Liver (tissue), 9 donors: ENCODE results near the gene STAM. TPM values are rescaled to one million over a fixed set of nuclear protein-coding genes. Genes with fewer than 3 reads are reported as not detected.

Experiments used
- DNase-seq: peaks from one replicate; pipeline ENCODE4 v3.0.0-alpha.2; 2017; ENCODE audit warnings: low spot score
- H3K27ac ChIP-seq, 2 donors: one replicate each; pipeline ENCODE4 v1.7.0; 2013; ENCODE audit warnings: inconsistent platforms in 2 of 2, low read length in 2 of 2, control low read depth in 1 of 2, low read depth in 1 of 2, mild to moderate bottlenecking in 1 of 2
- H3K27me3 ChIP-seq, 4 donors: one replicate each; pipeline versions ENCODE4 v1.6.1 to v1.7.0; 2013; ENCODE audit warnings: low read length in 3 of 4, inconsistent platforms in 1 of 4, mild to moderate bottlenecking in 1 of 4, moderate library complexity in 1 of 4; ENCODE audit not compliant: control insufficient read depth in 4 of 4, insufficient read depth in 4 of 4
- H3K36me3 ChIP-seq, 4 donors: one replicate each; pipeline versions ENCODE4 v1.6.1 to v1.7.0; 2013; ENCODE audit warnings: low read length in 3 of 4, mild to moderate bottlenecking in 3 of 4, low read depth in 1 of 4, moderate library complexity in 1 of 4; ENCODE audit not compliant: control insufficient read depth in 4 of 4, insufficient read depth in 3 of 4
- H3K4me1 ChIP-seq, 4 donors: one replicate each; pipeline versions ENCODE4 v1.6.1 to v1.7.0; 2013; ENCODE audit warnings: low read length in 3 of 4, mild to moderate bottlenecking in 3 of 4, moderate library complexity in 1 of 4; ENCODE audit not compliant: control insufficient read depth in 4 of 4, insufficient read depth in 4 of 4
- H3K4me3 ChIP-seq, 3 donors: one replicate each; pipeline versions ENCODE4 v1.6.1 to v1.7.0; 2013; ENCODE audit warnings: low read length in 3 of 3, control low read depth in 1 of 3, low read depth in 1 of 3, mild to moderate bottlenecking in 1 of 3
- H3K9ac ChIP-seq, 2 donors: one replicate each; pipeline ENCODE4 v1.7.0; 2013; ENCODE audit warnings: low read length in 2 of 2, mild to moderate bottlenecking in 2 of 2, moderate library complexity in 2 of 2, control low read depth in 1 of 2, low read depth in 1 of 2
- H3K9me3 ChIP-seq, 4 donors: one replicate each; pipeline versions ENCODE4 v1.6.1 to v1.7.0; 2013; ENCODE audit warnings: low read length in 3 of 4; ENCODE audit not compliant: control insufficient read depth in 4 of 4
- CTCF ChIP-seq: fragments of 150-350 bp; IDR thresholded peaks from 2 replicates; pipeline ENCODE4 v1.5.1; 2017; ENCODE audit warnings: improper control_type of control experiment, low read depth, low read length; ENCODE audit not compliant: missing input control
- EGR1 ChIP-seq, 2 donors: IDR thresholded peaks; 2 replicates each; pipeline ENCODE4 v1.6.1; 2016 to 2018; ENCODE audit warnings: antibody characterized with exemption in 2 of 2, low read depth in 2 of 2
- FOXA1 ChIP-seq: IDR thresholded peaks from 2 replicates; pipeline ENCODE4 v1.6.1; 2016; ENCODE audit warnings: antibody characterized with exemption
- JUND ChIP-seq, 2 donors: IDR thresholded peaks; 2 replicates each; pipeline ENCODE4 v1.6.1; 2016; ENCODE audit warnings: antibody characterized with exemption in 2 of 2
- MAX ChIP-seq: IDR thresholded peaks from 2 replicates; pipeline ENCODE4 v1.6.1; 2016; ENCODE audit warnings: antibody characterized with exemption
- NR2F2 ChIP-seq: IDR thresholded peaks from 2 replicates; pipeline ENCODE4 v1.6.1; 2016; ENCODE audit warnings: antibody characterized with exemption
- RAD21 ChIP-seq, 2 donors: IDR thresholded peaks; 2 replicates each; pipeline ENCODE4 v1.6.1; 2016; ENCODE audit warnings: antibody characterized with exemption in 2 of 2, mild to moderate bottlenecking in 2 of 2
- REST ChIP-seq: IDR thresholded peaks from 2 replicates; pipeline ENCODE4 v1.6.1; 2016; ENCODE audit warnings: antibody characterized with exemption, mild to moderate bottlenecking
- RXRA ChIP-seq, 2 donors: IDR thresholded peaks; 2 replicates each; pipeline ENCODE4 v1.6.1; 2017 to 2018; ENCODE audit warnings: antibody characterized with exemption in 2 of 2, mild to moderate bottlenecking in 1 of 2
- SP1 ChIP-seq: IDR thresholded peaks from 2 replicates; pipeline ENCODE4 v1.6.1; 2018; ENCODE audit warnings: antibody characterized with exemption, mild to moderate bottlenecking
- YY1 ChIP-seq: IDR thresholded peaks from 2 replicates; pipeline ENCODE4 v1.6.1; 2016; ENCODE audit warnings: antibody characterized with exemption, mild to moderate bottlenecking
- ZBTB33 ChIP-seq: IDR thresholded peaks from 2 replicates; pipeline ENCODE4 v1.6.1; 2016; ENCODE audit warnings: antibody characterized with exemption
- WGBS: extraction: QIAGEN DNeasy Blood & Tissue Kit; methylation state at CpG from one replicate; pipeline ENCODE4 v1.1.7; 2013; 5-methylcytosine and 5-hydroxymethylcytosine counted together
- polyA plus RNA-seq, 2 donors: library from polyadenylated mRNA; stranded (reverse) in 1 of 2; unstranded in 1 of 2; fragments of 200-250 nt in 1 of 2; fragments of >200 nt in 1 of 2; fragmentation: Nextera tagmentation in 1 of 2; extraction: Ambion mirVana in 1 of 2; gene quantifications; one replicate each; pipeline versions ENCODE4 v1.2.1 to v1.2.3, GENCODE V29; 2013 to 2015
- total RNA-seq, 2 donors: library from RNA; depleted of rRNA; stranded (reverse); fragments of >200 nt; gene quantifications; one replicate each; pipeline ENCODE4 v1.2.3, GENCODE V29; 2014
- donor health status: healthy.
- donor health status: healthy.
- donor health status: healthy.
- donor health status: healthy.
- donor health status: healthy.

STAM gene
- total and polyA plus RNA-seq, 4 donors: 4.9 to 32.4 (median 6.7) TPM

- TF ChIP-seq SP1: no peak
- no peak for TF ChIP-seq ZBTB33
- TF ChIP-seq EGR1 (IDR thresholded peaks at IDR 0.05; ENCODE audit: low read depth in 2 of 2): no peak
Observed at GRCh38 chr10:17606547-17607040, 37.4 kb upstream of the STAM start (continued).

GRCh38 chr10:17607060-17607459, 36.9 kb upstream of the STAM start:
- WGBS: 41% methylated on average over 2 of the region's 2 CpGs
- no peak for DNase-seq

GRCh38 chr10:17607603-17608332, 36.2 kb upstream of the STAM start:
- H3K27me3 ChIP-seq: no peaks in the 10 kb centered on the region
- DNase-seq: no peak
- no peaks in the 10 kb centered on the region for H3K36me3 ChIP-seq
- no peak overlapping the region for H3K27ac ChIP-seq
- no peaks in the 10 kb centered on the region for H3K9me3 ChIP-seq
- peaks cover 0 to 2% (median 0%) of the 10 kb centered on the region in 4 donors for H3K4me1 ChIP-seq
- no peak overlapping the region for H3K9ac ChIP-seq
- WGBS: 58% methylated on average over 9 of the region's 9 CpGs
- H3K4me3 ChIP-seq: no peak overlapping the region
- TF ChIP-seq REST (no peak), FOXA1 (no peak), CTCF (peak; percentile 91), YY1 (no peak), JUND (IDR thresholded peaks at IDR 0.05) (no peak), NR2F2 (no peak), ZBTB33 (no peak), RAD21 (IDR thresholded peaks at IDR 0.05) (peak; percentile 97 to 98)

More at GRCh38 chr10:17607060-17607459, 36.9 kb upstream of the STAM start:
- no peak for TF ChIP-seq RAD21 (IDR thresholded peaks at IDR 0.05)
- TF ChIP-seq YY1: no peak
- TF ChIP-seq CTCF: no peak
- TF ChIP-seq EGR1 (IDR thresholded peaks at IDR 0.05; ENCODE audit: low read depth in 2 of 2): no peak
- TF ChIP-seq MAX: no peak
- TF ChIP-seq FOXA1: no peak
- TF ChIP-seq RXRA (IDR thresholded peaks at IDR 0.05): no peak
- Histone ChIP-seq H3K27me3 (no peaks in the 10 kb centered on the region), H3K36me3 (no peaks in the 10 kb centered on the region), H3K4me1 (peaks cover 0 to 2% (median 0%) of the 10 kb centered on the region in 4 donors), H3K27ac (no peak overlapping the region), H3K9me3 (no peaks in the 10 kb centered on the region), H3K4me3 (no peak overlapping the region), H3K9ac (no peak overlapping the region)
